Measurements from ENCODE around the gene PIK3CD. TPM values are rescaled to one million over a fixed set of nuclear protein-coding genes. Genes with fewer than 3 reads are reported as not detected.

PIK3CD gene
- total RNA-seq, 1 experiment from 2014 or later: 10.3 TPM

DNA sequence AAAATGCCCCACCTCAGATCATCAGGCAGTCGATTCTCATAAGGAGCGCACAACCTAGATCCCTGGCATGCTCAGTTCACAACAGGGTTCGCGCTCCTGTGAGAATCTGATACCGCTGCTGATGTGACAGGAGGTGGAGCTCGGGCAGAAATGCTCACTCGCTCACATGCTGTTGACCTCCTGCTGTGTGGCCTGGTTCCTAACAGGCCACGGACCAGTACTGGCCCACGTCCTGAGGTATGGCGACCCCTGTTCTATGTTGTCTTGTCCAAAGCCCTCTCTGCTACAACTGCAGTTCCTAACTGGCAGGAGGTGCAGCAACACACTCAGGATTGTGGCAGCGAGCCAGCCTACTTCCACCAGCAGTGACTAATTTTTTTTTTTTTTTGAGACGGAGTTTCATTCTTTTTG is 101.6 kb downstream of the PIK3CD start:
- Histone ChIP-seq H3K4me3 (no peak overlapping the region), H3K79me2 (ENCODE audit: low read depth) (no peaks in the 10 kb centered on the region), H3K4me1 (replicated peaks; ENCODE audit: insufficient read depth) (no peaks in the 10 kb centered on the region), H3K27me3 (ENCODE audit: insufficient read depth, low read depth) (no peaks in the 10 kb centered on the region), H4K20me1 (ENCODE audit: insufficient read depth) (no peaks in the 10 kb centered on the region), H3F3A (ENCODE audit: insufficient read depth, low read depth) (no peaks in the 10 kb centered on the region), H3K36me3 (ENCODE audit: low read depth) (no peaks in the 10 kb centered on the region), H3K27ac (no peak overlapping the region), H2AFZ (no peak overlapping the region), H3K9me2 (ENCODE audit: insufficient read depth) (no peaks in the 10 kb centered on the region), H3K4me2 (no peak overlapping the region), H3K9me3 (ENCODE audit: insufficient read depth, low read depth) (no peaks in the 10 kb centered on the region)
- POLR2A ChIA-PET (ENCODE audit: unreplicated experiment): no interaction called here
- no peak for DNase-seq
- intact Hi-C loops (cut with micrococcal nuclease; ENCODE audit: unreplicated experiment): no loop called here
- no TSS peak for BruUV-seq (replicated peaks)
- TF ChIP-seq, protein P1, sequence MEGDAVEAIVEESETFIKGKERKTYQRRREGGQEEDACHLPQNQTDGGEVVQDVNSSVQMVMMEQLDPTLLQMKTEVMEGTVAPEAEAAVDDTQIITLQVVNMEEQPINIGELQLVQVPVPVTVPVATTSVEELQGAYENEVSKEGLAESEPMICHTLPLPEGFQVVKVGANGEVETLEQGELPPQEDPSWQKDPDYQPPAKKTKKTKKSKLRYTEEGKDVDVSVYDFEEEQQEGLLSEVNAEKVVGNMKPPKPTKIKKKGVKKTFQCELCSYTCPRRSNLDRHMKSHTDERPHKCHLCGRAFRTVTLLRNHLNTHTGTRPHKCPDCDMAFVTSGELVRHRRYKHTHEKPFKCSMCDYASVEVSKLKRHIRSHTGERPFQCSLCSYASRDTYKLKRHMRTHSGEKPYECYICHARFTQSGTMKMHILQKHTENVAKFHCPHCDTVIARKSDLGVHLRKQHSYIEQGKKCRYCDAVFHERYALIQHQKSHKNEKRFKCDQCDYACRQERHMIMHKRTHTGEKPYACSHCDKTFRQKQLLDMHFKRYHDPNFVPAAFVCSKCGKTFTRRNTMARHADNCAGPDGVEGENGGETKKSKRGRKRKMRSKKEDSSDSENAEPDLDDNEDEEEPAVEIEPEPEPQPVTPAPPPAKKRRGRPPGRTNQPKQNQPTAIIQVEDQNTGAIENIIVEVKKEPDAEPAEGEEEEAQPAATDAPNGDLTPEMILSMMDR (conservative IDR thresholded peaks at IDR 0.05): no peak
- no peak for TF ChIP-seq EZH2 (IDR thresholded peaks at IDR 0.05; ENCODE audit: low read depth)
- CTCF ChIA-PET: interaction anchor here (0.6 kb wide), 1 partner anchor 1210 kb away, joined by 4 read pairs; no protein-coding TSS in a partner anchor

- Histone ChIP-seq H3K9me3 (ENCODE audit: insufficient read depth, low read depth) (no peaks in the 10 kb centered on the region), H3F3A (ENCODE audit: insufficient read depth, low read depth) (no peaks in the 10 kb centered on the region), H3K79me2 (ENCODE audit: low read depth) (no peaks in the 10 kb centered on the region), H3K9me2 (ENCODE audit: insufficient read depth) (no peaks in the 10 kb centered on the region), H3K4me1 (replicated peaks; ENCODE audit: insufficient read depth) (no peaks in the 10 kb centered on the region), H3K36me3 (ENCODE audit: low read depth) (no peaks in the 10 kb centered on the region), H3K4me2 (no peak overlapping the region), H3K27me3 (ENCODE audit: insufficient read depth, low read depth) (no peaks in the 10 kb centered on the region), H4K20me1 (ENCODE audit: insufficient read depth) (no peaks in the 10 kb centered on the region), H3K27ac (no peak overlapping the region), H2AFZ (no peak overlapping the region), H3K4me3 (no peak overlapping the region)
- no TSS peak for BruUV-seq (replicated peaks)
- TF ChIP-seq EZH2 (IDR thresholded peaks at IDR 0.05; ENCODE audit: low read depth): no peak
- TF ChIP-seq, protein P1 (conservative IDR thresholded peaks at IDR 0.05): no peak
- ChIA-PET POLR2A (ENCODE audit: unreplicated experiment) (interaction anchor here (0.7 kb wide), 1 partner anchor 11 kb away, joined by 5 read pairs; no protein-coding TSS in a partner anchor), CTCF (no interaction called here)
- no peak for DNase-seq
- intact Hi-C loops (cut with micrococcal nuclease; ENCODE audit: unreplicated experiment): no loop called here
Measured at GRCh38 chr1:9755441-9755995, 104.0 kb downstream of the PIK3CD start.

- H3K9me2 ChIP-seq (ENCODE audit: insufficient read depth): no peaks in the 10 kb centered on the region
- CTCF ChIA-PET: no interaction called here
- H3K27ac ChIP-seq: no peak overlapping the region
- H3K4me3 ChIP-seq: no peak overlapping the region
- no peak overlapping the region for H3K4me2 ChIP-seq
- H3F3A ChIP-seq (ENCODE audit: insufficient read depth, low read depth): no peaks in the 10 kb centered on the region
- TF ChIP-seq EZH2 (IDR thresholded peaks at IDR 0.05; ENCODE audit: low read depth): no peak
- TF ChIP-seq, protein P1 (conservative IDR thresholded peaks at IDR 0.05): no peak
- no peak for DNase-seq
- intact Hi-C loops (cut with micrococcal nuclease; ENCODE audit: unreplicated experiment): no loop called here
- no peaks in the 10 kb centered on the region for H3K27me3 ChIP-seq (ENCODE audit: insufficient read depth, low read depth)
- POLR2A ChIA-PET (ENCODE audit: unreplicated experiment): no interaction called here
- H3K9me3 ChIP-seq (ENCODE audit: insufficient read depth, low read depth): no peaks in the 10 kb centered on the region
- H3K4me1 ChIP-seq (replicated peaks; ENCODE audit: insufficient read depth): no peaks in the 10 kb centered on the region
- no peaks in the 10 kb centered on the region for H4K20me1 ChIP-seq (ENCODE audit: insufficient read depth)
- H3K36me3 ChIP-seq (ENCODE audit: low read depth): no peaks in the 10 kb centered on the region
- no peaks in the 10 kb centered on the region; the same call in 1 of the 2 replicates for H3K79me2 ChIP-seq (ENCODE audit: low read depth)
- no TSS peak for BruUV-seq (replicated peaks)
- H2AFZ ChIP-seq: no peak overlapping the region
Measured at GRCh38 chr1:9758559-9759121, 107.1 kb downstream of the PIK3CD start.

Data from PC-9 (cell line).